Measurements from ENCODE around the gene LILRA2.
"Not testable (repeated sequence)": the region's sequence is repeated elsewhere in the genome, so short reads cannot be mapped to it uniquely, and the experiment has no call there.

Gene LILRA2

DNA sequence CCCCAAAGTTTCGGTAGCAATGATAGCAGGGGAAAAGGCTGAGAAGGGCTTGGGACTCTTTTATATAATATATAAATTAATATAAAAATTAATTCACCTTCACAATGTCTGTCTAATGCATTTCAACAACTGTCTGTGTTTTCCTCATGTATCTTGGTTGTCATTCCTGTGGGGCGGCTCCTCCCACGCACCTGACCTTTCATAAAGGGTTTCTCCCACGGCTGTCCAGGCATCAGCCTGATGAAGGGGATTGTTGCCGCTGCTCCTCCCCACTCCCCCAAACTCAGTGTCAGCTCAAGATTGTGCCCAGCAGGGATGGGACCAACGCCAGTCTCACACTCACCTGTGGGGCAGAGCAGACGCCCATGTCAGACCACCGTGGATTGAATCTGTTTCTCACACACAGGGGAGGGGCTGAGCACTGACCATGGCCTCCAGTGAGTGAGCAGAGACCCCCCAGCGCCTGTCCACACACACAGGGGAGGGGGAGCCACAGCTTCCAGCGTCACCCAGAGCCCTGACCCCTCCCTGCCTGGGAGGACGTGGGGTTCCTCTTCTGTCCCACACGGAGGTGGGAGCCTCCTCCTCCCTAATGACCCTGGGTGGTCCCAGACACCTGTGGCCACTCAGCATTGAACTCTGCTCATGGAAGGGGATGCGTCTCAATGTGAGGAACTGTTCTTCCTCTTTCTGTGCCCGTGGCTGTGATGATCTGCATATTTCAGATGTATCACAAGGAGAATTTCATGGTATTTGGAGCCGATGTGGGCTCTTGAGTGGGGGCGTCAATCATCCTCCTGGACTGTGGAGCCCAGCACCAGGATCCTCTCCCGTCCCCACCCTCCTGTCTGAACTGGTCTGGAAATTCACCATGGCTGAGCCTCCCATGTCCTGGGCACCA, 1.6 kb upstream of the LILRA2 start:
- not testable (repeated sequence) for DNase-seq (ENCODE audit: low read depth)

DNA sequence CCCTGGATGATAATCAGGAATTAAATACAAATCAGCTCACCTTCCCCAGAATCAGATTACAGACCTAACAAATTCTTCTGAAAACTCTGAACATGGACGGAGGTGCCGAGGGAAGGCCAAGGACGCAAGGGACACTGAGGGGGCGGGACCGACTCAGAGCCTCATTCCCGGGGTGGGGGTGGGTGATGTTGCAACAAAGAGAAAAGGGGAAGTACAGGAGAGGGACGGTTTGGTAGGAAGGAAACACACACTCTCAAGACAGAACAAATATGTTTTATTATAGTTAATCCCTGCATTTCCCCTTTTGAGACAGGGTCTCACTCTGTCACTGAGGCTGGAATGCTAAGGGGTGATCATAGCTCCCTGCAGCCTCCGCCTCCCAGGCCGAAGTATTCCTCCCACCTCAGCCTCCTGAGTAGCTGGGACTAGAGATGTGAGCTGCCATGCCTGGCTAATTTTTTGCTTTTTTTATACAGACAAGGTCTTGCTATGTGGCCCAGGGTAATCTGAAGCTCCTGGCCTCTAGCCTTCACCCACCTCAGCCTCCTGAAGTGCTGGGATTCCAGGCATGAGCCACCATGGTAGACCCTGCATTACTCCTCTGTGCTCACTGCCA, 786 bp upstream of the LILRA2 start:
- DNase-seq (ENCODE audit: low read depth), result no peak

GRCh38 chr19:54574051-54574450, 461 bp downstream of the LILRA2 start:
- no peak for DNase-seq (ENCODE audit: low read depth)

- DNase-seq (ENCODE audit: low read depth), result no peak
Measured at GRCh38 chr19:54574527-54575056, 1.0 kb downstream of the LILRA2 start.

DNA sequence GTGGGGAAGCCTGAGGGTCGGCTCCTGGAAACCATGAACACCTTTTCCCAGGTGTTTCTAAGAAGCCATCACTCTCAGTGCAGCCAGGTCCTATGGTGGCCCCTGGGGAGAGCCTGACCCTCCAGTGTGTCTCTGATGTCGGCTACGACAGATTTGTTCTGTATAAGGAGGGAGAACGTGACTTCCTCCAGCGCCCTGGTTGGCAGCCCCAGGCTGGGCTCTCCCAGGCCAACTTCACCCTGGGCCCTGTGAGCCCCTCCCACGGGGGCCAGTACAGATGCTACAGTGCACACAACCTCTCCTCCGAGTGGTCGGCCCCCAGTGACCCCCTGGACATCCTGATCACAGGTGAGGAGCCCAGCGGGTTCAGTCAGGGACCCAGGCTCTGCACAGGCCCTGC, 1.6 kb downstream of the LILRA2 start:
- not testable (repeated sequence) for DNase-seq (ENCODE audit: low read depth)

DNA sequence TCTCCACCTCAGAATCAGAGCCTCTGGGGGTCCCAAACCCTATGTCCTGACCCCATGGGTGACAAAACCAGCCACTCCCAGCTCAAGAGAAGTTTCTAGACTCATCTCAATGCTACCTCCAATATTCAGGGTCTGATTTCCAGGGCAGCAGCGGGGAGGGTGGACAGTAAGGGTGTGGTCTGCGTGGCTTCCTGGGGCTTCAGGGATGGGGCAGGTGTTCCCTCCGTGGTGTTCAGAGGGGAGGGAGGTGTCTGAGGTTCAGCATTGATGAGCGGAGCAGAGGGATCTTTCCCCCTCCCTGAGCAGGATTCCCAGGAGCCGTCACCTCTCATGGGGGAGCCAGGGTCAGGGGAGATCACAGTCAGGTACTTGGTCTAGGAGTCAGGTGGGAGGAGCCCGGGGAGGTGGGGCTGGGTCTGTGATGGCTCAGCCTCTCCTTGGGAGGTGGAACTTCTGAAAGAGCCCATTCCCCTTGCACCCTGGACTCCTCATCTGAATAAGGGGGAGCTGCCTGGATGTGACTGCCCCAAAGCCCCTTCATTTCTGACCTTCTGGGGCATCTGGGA, 2.9 kb downstream of the LILRA2 start:
- DNase-seq (ENCODE audit: low read depth), result no peak

DNA sequence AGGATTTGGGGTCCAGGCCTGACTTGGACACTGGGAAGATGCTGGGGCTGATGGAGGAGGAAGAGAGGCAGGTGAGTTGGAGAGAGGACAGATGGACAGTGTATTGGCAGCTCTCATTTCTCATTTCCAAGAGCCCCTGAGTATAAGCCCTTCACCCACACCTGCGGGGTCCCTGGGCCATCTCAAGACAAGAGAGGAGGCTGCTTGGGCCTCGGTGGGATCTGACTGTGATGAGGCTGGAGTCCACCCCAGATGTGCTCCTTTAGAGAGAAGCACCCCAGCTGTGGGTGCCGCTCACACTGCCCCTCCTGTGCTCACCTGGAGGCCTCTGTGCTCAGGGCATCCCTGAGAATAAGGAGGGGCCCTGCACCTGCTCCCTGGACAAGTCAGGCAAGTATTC, 3.7 kb downstream of the LILRA2 start:
- no peak for DNase-seq (ENCODE audit: low read depth)

- DNase-seq (ENCODE audit: low read depth), result not testable (repeated sequence)
Measured at GRCh38 chr19:54578268-54578667, 4.7 kb downstream of the LILRA2 start.

GRCh38 chr19:54586397-54586796, 12.8 kb downstream of the LILRA2 start:
- no peak for DNase-seq (ENCODE audit: low read depth)

- DNase-seq (ENCODE audit: low read depth), result no peak
Measured at GRCh38 chr19:54587026-54587425, 13.4 kb downstream of the LILRA2 start.

GRCh38 chr19:54593445-54593844, 19.9 kb downstream of the LILRA2 start, which contains the start of gene LILRA1:
TSS of gene LILRA1 (plus strand) at chr19:54593632. CDS start at chr19:54594245, 613 bp downstream.
- not testable (repeated sequence) for DNase-seq (ENCODE audit: low read depth)

GRCh38 chr19:54593931-54594626, 20.5 kb downstream of the LILRA2 start:
- DNase-seq (ENCODE audit: low read depth), result not testable (repeated sequence)

- no peak for DNase-seq (ENCODE audit: low read depth)
Measured at GRCh38 chr19:54594737-54595136, 21.1 kb downstream of the LILRA2 start.

DNA sequence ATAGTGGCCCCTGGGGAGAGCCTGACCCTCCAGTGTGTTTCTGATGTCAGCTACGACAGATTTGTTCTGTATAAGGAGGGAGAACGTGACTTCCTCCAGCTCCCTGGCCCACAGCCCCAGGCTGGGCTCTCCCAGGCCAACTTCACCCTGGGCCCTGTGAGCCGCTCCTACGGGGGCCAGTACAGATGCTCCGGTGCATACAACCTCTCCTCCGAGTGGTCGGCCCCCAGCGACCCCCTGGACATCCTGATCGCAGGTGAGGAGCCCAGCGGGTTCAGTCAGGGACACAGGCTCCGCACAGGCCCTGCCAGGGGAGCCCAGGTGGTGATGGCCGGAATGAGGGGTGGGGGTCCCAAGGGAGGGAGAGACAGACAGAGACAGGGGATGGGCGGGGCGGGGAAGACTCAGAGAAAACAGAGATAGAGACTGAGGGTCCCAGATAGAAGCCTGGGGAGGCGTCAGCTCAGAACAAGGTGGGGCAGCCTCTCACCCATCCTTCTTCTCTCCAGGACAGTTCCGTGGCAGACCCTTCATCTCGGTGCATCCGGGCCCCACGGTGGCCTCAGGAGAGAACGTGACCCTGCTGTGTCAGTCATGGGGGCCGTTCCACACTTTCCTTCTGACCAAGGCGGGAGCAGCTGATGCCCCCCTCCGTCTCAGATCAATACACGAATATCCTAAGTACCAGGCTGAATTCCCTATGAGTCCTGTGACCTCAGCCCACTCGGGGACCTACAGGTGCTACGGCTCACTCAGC, 22.3 kb downstream of the LILRA2 start:
- not testable (repeated sequence) for DNase-seq (ENCODE audit: low read depth)

DNA sequence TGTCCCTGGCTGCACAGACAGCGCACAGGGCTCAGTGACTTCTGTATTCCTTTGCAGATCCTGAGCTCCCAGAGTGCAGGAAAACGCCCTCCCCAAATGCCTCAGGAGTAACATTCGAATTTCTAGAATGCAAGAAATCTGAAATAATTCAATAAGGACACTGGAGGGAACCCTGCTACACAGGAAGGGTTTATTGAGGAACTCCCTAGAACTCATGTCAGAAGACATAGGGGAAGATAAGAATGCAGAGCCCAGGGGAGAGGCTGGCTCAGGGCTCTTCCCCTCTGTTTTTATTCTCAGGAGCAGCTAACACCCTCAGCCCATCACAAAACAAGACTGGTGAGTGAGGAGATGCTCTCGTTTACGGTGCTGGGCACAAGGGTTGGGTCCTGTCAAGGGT, 26.6 kb downstream of the LILRA2 start:
- no peak for DNase-seq (ENCODE audit: low read depth)

- DNase-seq (ENCODE audit: low read depth), result no peak
Measured at GRCh38 chr19:54606230-54606629, 32.6 kb downstream of the LILRA2 start.

DNA sequence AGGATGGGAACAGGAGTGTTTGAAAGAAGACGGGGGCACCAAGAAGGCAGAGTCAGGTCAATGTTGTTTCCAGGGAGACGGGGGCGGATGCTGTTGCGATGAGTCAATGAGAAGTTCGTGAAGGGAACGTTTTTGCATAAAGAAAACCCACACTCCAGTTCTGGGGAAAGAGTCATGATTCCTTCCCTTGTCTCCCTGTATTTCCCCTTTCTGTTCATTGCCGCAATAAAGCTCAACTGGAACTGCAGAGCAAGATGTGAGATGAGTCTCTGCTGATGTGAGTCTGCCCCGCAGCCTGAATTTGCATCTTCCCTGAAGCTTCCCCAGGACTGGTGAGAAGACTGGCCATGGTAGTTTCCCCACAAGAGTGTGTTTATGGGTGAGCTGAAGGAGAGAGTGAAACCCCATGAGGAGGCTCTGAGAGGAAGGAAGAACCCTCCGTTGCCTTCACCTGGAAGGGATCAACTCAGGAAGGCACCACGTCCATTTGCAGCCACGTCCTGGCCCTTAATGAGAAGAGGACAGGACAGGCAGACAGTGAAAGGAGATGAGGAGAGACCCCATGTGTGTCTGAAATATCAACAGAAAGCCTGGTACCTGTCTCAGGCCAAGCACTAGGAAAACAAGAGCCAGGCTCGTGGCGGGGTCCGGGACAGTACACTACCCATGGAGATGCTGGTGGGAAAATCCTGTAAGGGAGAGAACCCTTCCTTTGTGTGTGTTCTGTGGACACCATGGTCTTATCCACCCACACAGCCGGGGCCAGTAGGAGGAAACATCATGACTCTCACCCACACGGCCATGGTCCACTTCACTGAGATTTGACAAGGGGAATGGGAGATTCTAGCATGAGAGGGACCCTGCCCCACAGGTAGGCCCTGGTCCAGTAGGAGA, 33.5 kb downstream of the LILRA2 start:
- no peak for DNase-seq (ENCODE audit: low read depth)

DNA sequence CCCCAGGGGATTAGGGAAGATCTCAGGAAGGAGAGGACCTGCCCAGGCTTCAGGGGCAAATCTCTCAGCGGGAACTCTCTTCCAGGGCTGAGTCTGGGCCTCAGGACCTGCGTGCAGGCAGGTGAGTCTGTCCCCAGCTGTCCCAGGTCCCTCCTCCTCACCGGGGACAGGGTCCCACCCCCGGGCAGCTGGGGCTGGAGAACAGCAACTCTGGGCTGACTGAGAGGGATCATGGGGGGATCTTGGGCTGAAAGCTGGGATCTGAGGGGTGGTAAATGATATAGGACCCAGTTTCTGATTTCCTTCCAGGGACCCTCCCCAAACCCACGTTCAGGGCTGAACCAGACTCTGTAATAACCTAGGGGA, 34.2 kb downstream of the LILRA2 start:
- no peak for DNase-seq (ENCODE audit: low read depth)

DNA sequence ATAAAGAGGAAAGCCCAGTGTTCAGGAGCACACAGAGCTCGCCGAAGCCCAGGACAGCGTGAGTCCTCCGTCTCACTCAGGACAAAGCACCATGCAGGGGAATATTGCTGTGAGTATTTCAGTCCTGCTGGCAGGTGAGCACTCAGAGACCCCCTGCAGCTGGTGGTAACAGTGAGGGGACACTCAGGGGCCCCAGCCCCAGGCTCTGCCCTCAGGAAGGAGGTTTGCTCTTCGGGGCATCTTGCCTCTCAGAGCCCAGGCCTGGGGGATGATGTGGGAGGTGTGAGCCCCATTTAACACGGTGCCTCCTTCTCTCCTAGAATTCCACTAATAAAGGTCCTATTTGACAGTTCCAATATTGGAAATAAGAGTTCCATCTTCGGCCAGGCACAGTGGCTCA, 34.6 kb downstream of the LILRA2 start:
- DNase-seq (ENCODE audit: low read depth), result no peak

GRCh38 chr19:54608792-54609191, 35.2 kb downstream of the LILRA2 start:
- DNase-seq (ENCODE audit: low read depth), result no peak

Measured in EH (cell line).